Epithelial cell of esophagus (primary cell): Measurements from ENCODE around the gene NELL1.

Source experiments
- DNase-seq: peaks from one replicate; pipeline ENCODE4 v3.0.0; 2010; ENCODE audit warnings: low read depth
- H3K4me3 ChIP-seq: 2 replicates; pipeline ENCODE4 v1.5.1; 2011; ENCODE audit warnings: mild to moderate bottlenecking, low read length, control low read depth
- TF ChIP-seq, protein P1 (sequence below): IDR thresholded peaks from 2 replicates; pipeline ENCODE4 v1.5.1; 2011; ENCODE audit warnings: low read depth, mild to moderate bottlenecking, low read length, control low read depth, inconsistent platforms; ENCODE audit not compliant: insufficient read depth; ENCODE audit errors: missing control alignments

NELL1 gene

DNA sequence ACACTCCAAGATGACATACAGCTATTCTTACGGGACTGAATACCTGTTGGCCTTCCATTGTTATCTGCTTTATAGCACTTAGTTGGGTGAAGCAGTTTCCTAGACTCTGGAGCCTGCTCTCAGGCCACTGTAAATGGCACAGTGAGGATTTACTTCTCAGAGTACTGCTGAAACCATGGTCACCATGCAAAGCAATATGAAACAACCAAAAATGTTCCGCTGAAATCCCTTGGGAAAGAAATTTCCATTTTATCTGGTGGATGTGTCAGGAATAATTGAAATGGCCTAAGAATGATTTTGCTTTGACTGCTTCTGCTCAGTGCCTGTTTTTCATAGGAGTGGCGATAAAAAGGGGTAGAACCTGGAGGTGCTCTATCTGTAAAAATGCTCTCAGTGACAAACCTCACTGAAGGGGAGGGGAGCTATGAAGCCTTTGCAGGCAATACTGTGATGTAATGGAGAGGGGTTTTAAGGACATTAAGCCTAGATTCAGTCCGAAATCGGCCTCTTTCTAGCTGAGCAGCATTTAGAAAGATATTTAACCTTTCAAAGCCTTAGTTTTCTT, 871.9 kb downstream of the NELL1 start:
- TF ChIP-seq, protein P1, sequence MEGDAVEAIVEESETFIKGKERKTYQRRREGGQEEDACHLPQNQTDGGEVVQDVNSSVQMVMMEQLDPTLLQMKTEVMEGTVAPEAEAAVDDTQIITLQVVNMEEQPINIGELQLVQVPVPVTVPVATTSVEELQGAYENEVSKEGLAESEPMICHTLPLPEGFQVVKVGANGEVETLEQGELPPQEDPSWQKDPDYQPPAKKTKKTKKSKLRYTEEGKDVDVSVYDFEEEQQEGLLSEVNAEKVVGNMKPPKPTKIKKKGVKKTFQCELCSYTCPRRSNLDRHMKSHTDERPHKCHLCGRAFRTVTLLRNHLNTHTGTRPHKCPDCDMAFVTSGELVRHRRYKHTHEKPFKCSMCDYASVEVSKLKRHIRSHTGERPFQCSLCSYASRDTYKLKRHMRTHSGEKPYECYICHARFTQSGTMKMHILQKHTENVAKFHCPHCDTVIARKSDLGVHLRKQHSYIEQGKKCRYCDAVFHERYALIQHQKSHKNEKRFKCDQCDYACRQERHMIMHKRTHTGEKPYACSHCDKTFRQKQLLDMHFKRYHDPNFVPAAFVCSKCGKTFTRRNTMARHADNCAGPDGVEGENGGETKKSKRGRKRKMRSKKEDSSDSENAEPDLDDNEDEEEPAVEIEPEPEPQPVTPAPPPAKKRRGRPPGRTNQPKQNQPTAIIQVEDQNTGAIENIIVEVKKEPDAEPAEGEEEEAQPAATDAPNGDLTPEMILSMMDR = no peak
- DNase-seq = no peak
- H3K4me3 ChIP-seq = no peak overlapping the region

GRCh38 chr11:21543901-21544300, 874.5 kb downstream of the NELL1 start:
- DNase-seq = no peak
- TF ChIP-seq, protein P1 = no peak
- no peak overlapping the region for H3K4me3 ChIP-seq

DNA sequence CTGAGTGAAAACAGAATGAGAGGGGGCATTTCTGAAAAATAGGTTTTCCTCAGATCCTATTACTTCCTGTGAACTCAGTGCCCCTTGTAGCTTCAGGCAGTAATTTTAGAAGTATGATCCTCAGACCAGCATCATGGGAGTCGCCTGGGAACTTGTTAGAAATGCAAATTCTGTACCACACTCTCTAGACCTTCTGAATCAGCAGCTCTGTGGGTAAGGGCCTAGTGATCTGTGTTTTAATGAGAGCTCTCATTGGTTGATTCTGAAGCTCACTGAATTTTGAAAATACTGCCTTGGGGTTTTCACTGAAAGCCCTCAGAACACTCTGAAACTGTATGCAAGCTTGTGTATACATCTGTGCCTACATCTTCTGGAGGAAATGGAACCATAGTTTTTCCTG, 876.3 kb downstream of the NELL1 start:
- H3K4me3 ChIP-seq = no peak overlapping the region
- no peak for DNase-seq
- TF ChIP-seq, protein P1 = no peak

GRCh38 chr11:21546703-21547102, 877.3 kb downstream of the NELL1 start:
- no peak for DNase-seq
- H3K4me3 ChIP-seq = no peak overlapping the region
- TF ChIP-seq, protein P1 = no peak

DNA sequence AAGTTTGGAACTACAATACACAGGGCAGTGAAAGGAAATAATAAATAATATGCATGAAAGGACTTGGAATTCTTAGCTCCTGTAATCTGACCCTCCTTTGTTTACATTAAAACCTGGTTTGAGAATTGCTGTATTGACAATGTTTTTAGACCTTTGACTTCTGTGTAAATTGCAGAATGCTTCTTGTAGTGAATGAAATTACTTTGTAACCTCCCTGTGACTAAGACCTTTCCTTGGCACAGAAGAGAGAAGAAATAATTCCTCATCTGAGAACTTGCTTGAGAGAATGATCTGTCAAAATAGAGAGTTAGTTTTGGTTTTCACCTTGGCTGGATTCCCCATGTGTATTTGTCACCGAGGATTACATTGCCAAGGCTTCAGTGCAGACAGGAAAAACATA, 883.5 kb downstream of the NELL1 start:
- TF ChIP-seq, protein P1 = no peak
- H3K4me3 ChIP-seq = no peak overlapping the region
- DNase-seq = no peak

DNA sequence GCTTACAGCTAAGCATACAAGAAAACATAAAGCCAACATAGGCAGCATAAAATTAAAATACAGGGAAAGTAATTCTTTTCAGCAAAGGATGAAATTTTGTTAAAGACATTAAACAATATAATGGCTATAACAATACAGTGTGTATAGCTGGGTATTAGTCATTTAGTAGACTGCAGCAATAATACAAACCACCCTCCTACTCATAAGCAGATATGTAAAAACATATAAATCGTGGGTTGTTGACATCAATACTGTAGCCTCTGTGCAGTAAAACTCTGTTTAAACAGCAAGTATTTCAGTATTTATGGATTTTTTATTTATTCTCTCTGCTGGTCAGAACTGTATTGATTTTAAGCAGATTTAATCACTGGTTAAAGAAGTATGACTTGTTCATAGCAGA, 884.4 kb downstream of the NELL1 start:
- TF ChIP-seq, protein P1 = no peak
- no peak for DNase-seq
- no peak overlapping the region for H3K4me3 ChIP-seq

GRCh38 chr11:21554284-21554683, 884.9 kb downstream of the NELL1 start:
- DNase-seq = no peak
- H3K4me3 ChIP-seq = no peak overlapping the region
- TF ChIP-seq, protein P1 = no peak
